ENCODE data around the gene RNF181.
A peak's percentile ranks its signal among the peaks of the same experiment; 100 is the strongest.
"Not testable (repeated sequence)": the region's sequence is repeated elsewhere in the genome, so short reads cannot be mapped to it uniquely, and the experiment has no call there.

Gene RNF181

DNA sequence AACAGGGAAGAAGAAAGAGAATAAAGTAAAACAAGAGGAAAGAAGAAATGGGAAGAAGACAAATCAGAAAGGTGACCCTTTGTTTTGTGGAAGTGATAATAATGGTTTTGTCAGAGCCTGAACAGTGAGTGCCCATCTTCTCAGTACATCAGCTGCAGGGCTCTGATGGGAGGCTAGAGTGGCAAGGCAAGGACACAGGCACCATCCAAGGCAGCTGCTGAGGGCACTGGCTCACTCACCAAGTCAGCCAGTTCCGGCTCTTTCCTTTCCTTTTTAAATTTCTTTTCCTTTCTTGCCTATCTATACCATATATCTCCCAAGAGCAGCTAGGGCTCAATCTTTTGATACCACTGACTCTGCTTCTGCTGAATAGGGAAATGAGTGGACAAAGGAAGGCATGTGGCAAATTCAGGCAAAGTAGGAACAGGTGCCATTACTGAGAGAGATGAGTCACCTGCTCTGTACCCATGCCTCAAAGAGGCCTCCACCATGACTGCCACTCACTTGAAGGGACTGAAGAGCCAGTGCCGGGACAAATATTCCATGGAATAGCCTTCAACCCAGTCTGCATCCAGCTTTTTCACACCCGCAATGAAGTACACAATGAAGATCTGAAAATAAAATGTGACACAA, 40.4 kb upstream of the RNF181 start:
- no peak overlapping the region for H3K9ac ChIP-seq (ENCODE audit: low read length)
- no peak for DNase-seq
- no peak overlapping the region for H2BK120ac ChIP-seq (ENCODE audit: low read depth, low read length)
- H2BK15ac ChIP-seq (replicated peaks; ENCODE audit: low read depth) = no peak overlapping the region
- WGBS (ENCODE audit: extremely low coverage, insufficient coverage, low lambda C conversion rate) = no CpG with 5 or more reads among the region's 3 CpGs
- no peak overlapping the region for H3K23ac ChIP-seq (ENCODE audit: low read length)
- no peak overlapping the region for H3K4me2 ChIP-seq (ENCODE audit: low read length)
- no peaks in the 10 kb centered on the region for H3K4me1 ChIP-seq (ENCODE audit: control insufficient read depth, low read depth, low read length)
- H3K4ac ChIP-seq (ENCODE audit: low read depth, low read length) = no peak overlapping the region
- H2BK5ac ChIP-seq (ENCODE audit: low read length) = no peak overlapping the region
- peaks cover 11% of the 10 kb centered on the region for H3K79me2 ChIP-seq (ENCODE audit: control insufficient read depth, insufficient read depth, low read length)
- H3K27me3 ChIP-seq (ENCODE audit: insufficient read depth, low read length, poor library complexity) = no peaks in the 10 kb centered on the region
- no peak overlapping the region for H2AK5ac ChIP-seq (ENCODE audit: low read length)
- H3K4me3 ChIP-seq (ENCODE audit: low read length) = no peak overlapping the region
- peaks cover 16% of the 10 kb centered on the region for H3K79me1 ChIP-seq (ENCODE audit: low read length)
- no peak overlapping the region for H4K5ac ChIP-seq (ENCODE audit: low read length)
- H3K56ac ChIP-seq (ENCODE audit: low read length) = no peak overlapping the region
- H3K18ac ChIP-seq (ENCODE audit: low read length) = no peak overlapping the region
- no peak overlapping the region for H4K8ac ChIP-seq (ENCODE audit: low read depth, low read length)
- H3K27ac ChIP-seq (ENCODE audit: low read depth, low read length) = no peak overlapping the region
- H3K36me3 ChIP-seq (ENCODE audit: control insufficient read depth, insufficient read depth, low read length) = peaks cover 21% of the 10 kb centered on the region

DNA sequence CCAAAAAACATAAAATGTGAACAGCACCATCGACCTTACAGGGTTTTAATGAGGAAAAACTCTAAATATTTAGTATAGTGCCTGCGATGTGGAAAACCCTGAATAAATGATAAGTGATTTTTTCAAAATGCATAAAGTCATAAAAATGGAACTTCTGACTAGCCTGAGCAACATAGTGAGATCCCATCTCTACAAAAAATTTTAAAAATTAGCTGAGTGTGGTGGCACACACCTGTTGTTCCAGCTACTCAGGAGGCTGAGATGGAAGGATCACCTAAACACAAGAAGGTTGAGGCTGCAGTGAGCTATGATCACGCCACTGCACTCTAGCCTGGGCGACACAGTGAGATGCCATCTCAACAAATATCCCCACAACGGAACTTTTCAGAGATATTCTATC, 38.4 kb upstream of the RNF181 start:
- Histone ChIP-seq H3K56ac (ENCODE audit: low read length) (no peak overlapping the region), H2BK15ac (replicated peaks; ENCODE audit: low read depth) (no peak overlapping the region), H4K8ac (ENCODE audit: low read depth, low read length) (no peak overlapping the region), H3K79me2 (ENCODE audit: control insufficient read depth, insufficient read depth, low read length) (peaks cover 18% of the 10 kb centered on the region), H3K4me2 (ENCODE audit: low read length) (no peak overlapping the region), H2BK120ac (ENCODE audit: low read depth, low read length) (no peak overlapping the region), H3K4me3 (ENCODE audit: low read length) (no peak overlapping the region), H3K9ac (ENCODE audit: low read length) (no peak overlapping the region), H3K4me1 (ENCODE audit: control insufficient read depth, low read depth, low read length) (no peaks in the 10 kb centered on the region), H2BK5ac (ENCODE audit: low read length) (no peak overlapping the region), H3K18ac (ENCODE audit: low read length) (no peak overlapping the region), H3K27me3 (ENCODE audit: insufficient read depth, low read length, poor library complexity) (no peaks in the 10 kb centered on the region), H2AK5ac (ENCODE audit: low read length) (no peak overlapping the region), H3K79me1 (ENCODE audit: low read length) (peaks cover 17% of the 10 kb centered on the region), H3K23ac (ENCODE audit: low read length) (no peak overlapping the region), H3K27ac (ENCODE audit: low read depth, low read length) (no peak overlapping the region), H4K5ac (ENCODE audit: low read length) (no peak overlapping the region), H3K4ac (ENCODE audit: low read depth, low read length) (no peak overlapping the region), H3K36me3 (ENCODE audit: control insufficient read depth, insufficient read depth, low read length) (peaks cover 11% of the 10 kb centered on the region)
- no peak for DNase-seq
- no CpG with 5 or more reads among the region's 5 CpGs for WGBS (ENCODE audit: extremely low coverage, insufficient coverage, low lambda C conversion rate)

DNA sequence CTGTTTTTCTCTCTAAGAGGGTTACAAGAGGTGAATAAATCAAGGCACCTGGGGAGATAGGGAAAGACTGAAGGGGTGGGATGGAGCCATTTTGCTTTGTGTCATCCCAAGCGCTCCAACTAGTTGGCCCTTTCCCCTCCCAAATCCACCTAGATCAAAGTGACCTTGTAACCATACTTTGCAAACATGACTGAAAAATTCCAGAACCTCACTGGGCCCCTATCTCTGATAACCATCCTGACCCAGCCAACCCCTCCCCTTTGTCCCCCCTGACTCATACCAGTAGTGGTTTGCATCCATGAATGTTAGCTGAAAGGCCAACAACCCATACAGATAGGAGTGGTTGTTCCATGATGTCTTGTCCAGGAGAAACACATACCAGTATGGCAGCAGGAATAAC, 37.4 kb upstream of the RNF181 start:
- H4K5ac ChIP-seq (ENCODE audit: low read length) = no peak overlapping the region
- H4K8ac ChIP-seq (ENCODE audit: low read depth, low read length) = no peak overlapping the region
- no peak overlapping the region for H3K27ac ChIP-seq (ENCODE audit: low read depth, low read length)
- H3K18ac ChIP-seq (ENCODE audit: low read length) = no peak overlapping the region
- H3K9ac ChIP-seq (ENCODE audit: low read length) = no peak overlapping the region
- no peak overlapping the region for H3K4me3 ChIP-seq (ENCODE audit: low read length)
- no peak overlapping the region for H2AK5ac ChIP-seq (ENCODE audit: low read length)
- WGBS (ENCODE audit: extremely low coverage, insufficient coverage, low lambda C conversion rate) = no CpG with 5 or more reads among the region's 1 CpG
- H3K4ac ChIP-seq (ENCODE audit: low read depth, low read length) = no peak overlapping the region
- no peak for DNase-seq
- H2BK5ac ChIP-seq (ENCODE audit: low read length) = no peak overlapping the region
- H3K23ac ChIP-seq (ENCODE audit: low read length) = no peak overlapping the region
- peaks cover 6% of the 10 kb centered on the region for H3K36me3 ChIP-seq (ENCODE audit: control insufficient read depth, insufficient read depth, low read length)
- H2BK120ac ChIP-seq (ENCODE audit: low read depth, low read length) = no peak overlapping the region
- H3K4me2 ChIP-seq (ENCODE audit: low read length) = no peak overlapping the region
- no peaks in the 10 kb centered on the region for H3K27me3 ChIP-seq (ENCODE audit: insufficient read depth, low read length, poor library complexity)
- no peak overlapping the region for H2BK15ac ChIP-seq (replicated peaks; ENCODE audit: low read depth)
- no peak overlapping the region for H3K56ac ChIP-seq (ENCODE audit: low read length)
- H3K79me2 ChIP-seq (ENCODE audit: control insufficient read depth, insufficient read depth, low read length) = peaks cover 18% of the 10 kb centered on the region
- peaks cover 17% of the 10 kb centered on the region for H3K79me1 ChIP-seq (ENCODE audit: low read length)
- no peaks in the 10 kb centered on the region for H3K4me1 ChIP-seq (ENCODE audit: control insufficient read depth, low read depth, low read length)

DNA sequence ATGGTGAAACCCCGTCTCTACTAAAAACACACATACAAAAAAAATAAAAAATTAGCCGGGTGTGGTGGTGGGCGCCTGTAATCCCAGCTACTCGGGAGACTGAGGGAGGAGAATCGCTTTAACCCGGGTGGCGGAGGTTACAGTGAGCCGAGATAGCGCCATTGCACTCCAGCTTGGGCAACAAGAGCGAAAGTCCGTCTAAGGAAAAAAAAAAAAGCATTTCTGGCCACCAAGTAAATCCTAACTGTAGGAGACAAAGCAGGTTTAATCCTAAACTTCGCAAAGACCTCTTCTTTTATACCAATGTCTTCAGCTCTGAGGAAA, 35.2 kb upstream of the RNF181 start:
- H4K8ac ChIP-seq (ENCODE audit: low read depth, low read length); H2BK120ac ChIP-seq (ENCODE audit: low read depth, low read length); H3K27me3 ChIP-seq (ENCODE audit: insufficient read depth, low read length, poor library complexity); H2BK5ac ChIP-seq (ENCODE audit: low read length); H3K27ac ChIP-seq (ENCODE audit: low read depth, low read length); H2AK5ac ChIP-seq (ENCODE audit: low read length); H3K18ac ChIP-seq (ENCODE audit: low read length); DNase-seq; H3K4me1 ChIP-seq (ENCODE audit: control insufficient read depth, low read depth, low read length); H4K5ac ChIP-seq (ENCODE audit: low read length); H3K36me3 ChIP-seq (ENCODE audit: control insufficient read depth, insufficient read depth, low read length); H3K23ac ChIP-seq (ENCODE audit: low read length); H3K4ac ChIP-seq (ENCODE audit: low read depth, low read length); H2BK15ac ChIP-seq (replicated peaks; ENCODE audit: low read depth): not testable (repeated sequence)
- H3K56ac ChIP-seq (ENCODE audit: low read length) = peak overlapping the region; percentile 78
- peaks cover 18% of the 10 kb centered on the region for H3K79me2 ChIP-seq (ENCODE audit: control insufficient read depth, insufficient read depth, low read length)
- H3K9ac ChIP-seq (ENCODE audit: low read length) = peak overlapping the region; percentile 70
- H3K79me1 ChIP-seq (ENCODE audit: low read length) = peaks cover 17% of the 10 kb centered on the region
- no CpG with 5 or more reads among the region's 12 CpGs for WGBS (ENCODE audit: extremely low coverage, insufficient coverage, low lambda C conversion rate)
- H3K4me2 ChIP-seq (ENCODE audit: low read length) = peak overlapping the region; percentile 94
- H3K4me3 ChIP-seq (ENCODE audit: low read length) = peak overlapping the region; percentile 57

DNA sequence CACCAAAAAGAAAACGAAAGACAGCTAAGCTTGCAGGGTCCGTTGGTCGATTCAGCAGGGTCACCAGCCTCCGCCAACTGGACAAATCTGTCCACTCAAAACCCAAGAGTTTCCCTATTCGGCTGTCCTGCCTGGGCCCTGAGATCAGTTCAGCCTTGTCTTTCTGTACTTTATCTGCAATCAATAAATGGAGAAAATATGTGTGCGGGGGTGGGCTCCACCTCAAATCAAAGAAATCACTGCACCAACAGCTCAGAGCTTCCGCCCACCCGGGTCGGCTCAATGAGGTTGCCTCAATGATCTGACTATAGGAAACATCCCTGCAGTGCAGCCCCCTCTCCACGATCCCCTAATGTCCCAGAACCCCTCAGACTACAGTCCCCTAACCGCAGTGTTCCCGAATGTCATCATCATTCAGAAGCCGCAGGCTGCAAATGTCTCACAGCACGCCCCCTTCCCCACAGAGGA, 34.7 kb upstream of the RNF181 start:
- Histone ChIP-seq H3K27me3 (ENCODE audit: insufficient read depth, low read length, poor library complexity) (no peaks in the 10 kb centered on the region), H3K79me1 (ENCODE audit: low read length) (peaks cover 17% of the 10 kb centered on the region), H2BK5ac (ENCODE audit: low read length) (no peak overlapping the region), H3K23ac (ENCODE audit: low read length) (no peak overlapping the region), H4K8ac (ENCODE audit: low read depth, low read length) (no peak overlapping the region), H3K27ac (ENCODE audit: low read depth, low read length) (no peak overlapping the region), H3K4ac (ENCODE audit: low read depth, low read length) (peak overlapping the region; percentile 78), H3K79me2 (ENCODE audit: control insufficient read depth, insufficient read depth, low read length) (peaks cover 18% of the 10 kb centered on the region), H2BK120ac (ENCODE audit: low read depth, low read length) (no peak overlapping the region), H3K36me3 (ENCODE audit: control insufficient read depth, insufficient read depth, low read length) (peaks cover 1% of the 10 kb centered on the region), H3K56ac (ENCODE audit: low read length) (peak overlapping the region; percentile 78), H3K9ac (ENCODE audit: low read length) (peak overlapping the region; percentile 70), H2BK15ac (replicated peaks; ENCODE audit: low read depth) (no peak overlapping the region), H3K18ac (ENCODE audit: low read length) (peak overlapping the region; percentile 77), H2AK5ac (ENCODE audit: low read length) (no peak overlapping the region), H4K5ac (ENCODE audit: low read length) (no peak overlapping the region), H3K4me1 (ENCODE audit: control insufficient read depth, low read depth, low read length) (no peaks in the 10 kb centered on the region), H3K4me2 (ENCODE audit: low read length) (peak overlapping the region; percentile 94), H3K4me3 (ENCODE audit: low read length) (peak overlapping the region; percentile 57)
- WGBS (ENCODE audit: extremely low coverage, insufficient coverage, low lambda C conversion rate) = no CpG with 5 or more reads among the region's 14 CpGs
- DNase-seq = no peak
